HepG2 (cell line): ENCODE data around the gene GPRIN1. TPM values are rescaled to one million over a fixed set of nuclear protein-coding genes. Genes with fewer than 3 reads are reported as not detected.

Experiments used
- GATAD1 ChIP-seq: IDR thresholded peaks from 2 replicates; pipeline ENCODE4 v1.6.1; 2016; ENCODE audit warnings: missing genetic modification reagents, missing compliant biosample characterization
- HDAC2 ChIP-seq: sonication (generic); formaldehyde crosslinking; IDR thresholded peaks from 2 replicates; pipeline ENCODE4 v1.4.0; 2020; ENCODE audit warnings: missing genetic modification reagents
- KAT7 ChIP-seq: IDR thresholded peaks from 2 replicates; pipeline ENCODE4 v1.6.1; 2018; ENCODE audit warnings: borderline replicate concordance, missing compliant biosample characterization
- MAFK ChIP-seq, 2 experiments: IDR thresholded peaks in 1 of 2; conservative IDR thresholded peaks in 1 of 2; 2 replicates each; pipeline ENCODE4 v1.6.1; 2011; ENCODE audit warnings: improper control_type of control experiment in 2 of 2, low read length in 2 of 2
- ZNF160 ChIP-seq: sonication (generic); formaldehyde crosslinking; IDR thresholded peaks from 2 replicates; pipeline ENCODE4 v1.8.0; 2022; ENCODE audit warnings: mild to moderate bottlenecking, inconsistent platforms, missing genetic modification reagents
- ZNF501 ChIP-seq: sonication (generic); formaldehyde crosslinking; IDR thresholded peaks from 2 replicates; pipeline ENCODE4 v1.5.1; 2020; ENCODE audit warnings: mild to moderate bottlenecking, moderate library complexity, missing genetic modification reagents
- ZNF552 ChIP-seq: sonication (generic); formaldehyde crosslinking; IDR thresholded peaks from 2 replicates; pipeline ENCODE4 v1.9.0; 2022; ENCODE audit warnings: missing genetic modification reagents, mild to moderate bottlenecking, borderline replicate concordance
- ZNF746 ChIP-seq: sonication (generic); formaldehyde crosslinking; IDR thresholded peaks from 2 replicates; pipeline ENCODE4 v1.8.0; 2022; ENCODE audit warnings: mild to moderate bottlenecking, missing genetic modification reagents
- ZNF772 ChIP-seq: sonication (generic); formaldehyde crosslinking; IDR thresholded peaks from 2 replicates; pipeline ENCODE4 v1.5.0; 2020; ENCODE audit warnings: mild to moderate bottlenecking, missing genetic modification reagents
- polyA plus RNA-seq, 8 experiments: library from polyadenylated mRNA; depleted of rRNA in 3 of 8; stranded (reverse) in 7 of 8; unstranded in 1 of 8; fragments of >200 nt; fragmentation: Illumina TruSeq in 4 of 8; extraction: Trizol in 4 of 8; gene quantifications; 2 replicates each; pipeline versions ENCODE4 v1.2.1 to v1.2.3, GENCODE V29; 2011 to 2016; ENCODE audit warnings: low read depth in 4 of 8, missing spikeins in 1 of 8, mixed read lengths in 1 of 8; ENCODE audit not compliant: insufficient read depth in 1 of 8
- total RNA-seq, 5 experiments: library from RNA; depleted of rRNA; stranded (reverse); fragments of >200 nt; fragmentation: Illumina TruSeq; extraction: Trizol; gene quantifications; 2 replicates each; pipeline ENCODE4 v1.2.3, GENCODE V29; 2016; ENCODE audit warnings: low read depth in 1 of 5
- TF ChIP-seq, protein P1 (sequence below), 2 experiments: fragments of 450-650 bp in 1 of 2; sonication (generic) in 1 of 2; formaldehyde crosslinking in 1 of 2; IDR thresholded peaks; 2 replicates each; pipeline versions ENCODE4 v1.6.1 to v1.8.0; 2016 to 2022; ENCODE audit warnings: antibody characterized with exemption in 1 of 2, mild to moderate bottlenecking in 1 of 2, missing genetic modification reagents in 1 of 2
- TF ChIP-seq, protein P2 (sequence below): IDR thresholded peaks from 2 replicates; pipeline ENCODE4 v1.6.1; 2016; ENCODE audit warnings: missing genetic modification reagents, missing compliant biosample characterization
- TF ChIP-seq, protein P3 (sequence below): sonication (generic); formaldehyde crosslinking; IDR thresholded peaks from 2 replicates; pipeline ENCODE4 v1.8.0; 2022; ENCODE audit warnings: low read depth, missing genetic modification reagents
- TF ChIP-seq, protein P4 (sequence below): sonication (generic); formaldehyde crosslinking; IDR thresholded peaks from 2 replicates; pipeline ENCODE4 v1.4.0; 2020; ENCODE audit warnings: low read depth, mild to moderate bottlenecking, missing genetic modification reagents
- TF ChIP-seq, protein P5 (sequence below): sonication (generic); formaldehyde crosslinking; IDR thresholded peaks from 2 replicates; pipeline ENCODE4 v1.5.0; 2020; ENCODE audit warnings: mild to moderate bottlenecking, missing genetic modification reagents, moderate library complexity

GPRIN1 gene
- total and polyA plus RNA-seq, 2 of the 13 experiments (the other 11 are each of a cell fraction or from before 2014, with no cell fraction given) = 0.32 to 2.0 TPM

DNA sequence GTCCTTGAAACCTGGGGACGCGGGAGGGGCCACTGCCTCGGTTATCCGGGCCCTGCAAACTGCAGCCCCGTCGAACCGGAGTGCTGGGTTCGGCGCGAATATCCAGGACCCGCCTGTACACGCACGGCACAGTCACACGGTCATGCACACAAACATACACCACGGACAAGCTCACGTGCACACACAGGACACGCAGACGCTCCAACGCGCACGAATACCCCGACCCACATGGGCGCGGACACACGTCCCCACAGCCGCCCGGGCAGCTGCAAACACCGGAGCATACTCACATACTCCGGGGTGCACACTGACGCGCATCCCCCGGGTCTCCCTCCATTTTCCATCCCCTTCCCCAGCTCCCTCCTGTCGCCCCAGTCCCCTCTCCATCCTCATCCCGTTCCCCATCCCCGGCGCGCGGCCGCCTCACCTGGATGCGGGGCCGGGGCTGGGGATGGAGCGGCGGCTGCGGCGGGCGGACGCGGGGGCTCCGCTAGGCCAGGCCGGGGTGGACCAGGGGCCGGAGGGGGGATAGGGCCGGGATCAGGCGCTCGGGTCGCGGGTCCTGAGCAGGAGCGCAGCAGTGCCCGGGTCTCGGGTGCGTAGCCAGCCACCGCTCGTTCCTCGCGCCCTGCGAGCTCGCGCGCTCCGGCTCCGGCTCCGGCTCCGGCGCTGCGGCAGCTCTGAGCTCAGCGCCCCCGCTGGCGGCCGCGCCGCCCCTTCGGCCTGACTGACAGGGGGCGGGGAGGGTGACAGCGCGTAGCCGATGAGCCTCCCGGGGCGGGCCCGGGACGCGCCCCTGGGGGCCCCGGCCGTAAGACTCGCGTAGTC lies 20.1 kb upstream of the GPRIN1 start, which contains the start of the genes EIF4E1B and SNCB (continued):
- TF ChIP-seq, protein P1, sequence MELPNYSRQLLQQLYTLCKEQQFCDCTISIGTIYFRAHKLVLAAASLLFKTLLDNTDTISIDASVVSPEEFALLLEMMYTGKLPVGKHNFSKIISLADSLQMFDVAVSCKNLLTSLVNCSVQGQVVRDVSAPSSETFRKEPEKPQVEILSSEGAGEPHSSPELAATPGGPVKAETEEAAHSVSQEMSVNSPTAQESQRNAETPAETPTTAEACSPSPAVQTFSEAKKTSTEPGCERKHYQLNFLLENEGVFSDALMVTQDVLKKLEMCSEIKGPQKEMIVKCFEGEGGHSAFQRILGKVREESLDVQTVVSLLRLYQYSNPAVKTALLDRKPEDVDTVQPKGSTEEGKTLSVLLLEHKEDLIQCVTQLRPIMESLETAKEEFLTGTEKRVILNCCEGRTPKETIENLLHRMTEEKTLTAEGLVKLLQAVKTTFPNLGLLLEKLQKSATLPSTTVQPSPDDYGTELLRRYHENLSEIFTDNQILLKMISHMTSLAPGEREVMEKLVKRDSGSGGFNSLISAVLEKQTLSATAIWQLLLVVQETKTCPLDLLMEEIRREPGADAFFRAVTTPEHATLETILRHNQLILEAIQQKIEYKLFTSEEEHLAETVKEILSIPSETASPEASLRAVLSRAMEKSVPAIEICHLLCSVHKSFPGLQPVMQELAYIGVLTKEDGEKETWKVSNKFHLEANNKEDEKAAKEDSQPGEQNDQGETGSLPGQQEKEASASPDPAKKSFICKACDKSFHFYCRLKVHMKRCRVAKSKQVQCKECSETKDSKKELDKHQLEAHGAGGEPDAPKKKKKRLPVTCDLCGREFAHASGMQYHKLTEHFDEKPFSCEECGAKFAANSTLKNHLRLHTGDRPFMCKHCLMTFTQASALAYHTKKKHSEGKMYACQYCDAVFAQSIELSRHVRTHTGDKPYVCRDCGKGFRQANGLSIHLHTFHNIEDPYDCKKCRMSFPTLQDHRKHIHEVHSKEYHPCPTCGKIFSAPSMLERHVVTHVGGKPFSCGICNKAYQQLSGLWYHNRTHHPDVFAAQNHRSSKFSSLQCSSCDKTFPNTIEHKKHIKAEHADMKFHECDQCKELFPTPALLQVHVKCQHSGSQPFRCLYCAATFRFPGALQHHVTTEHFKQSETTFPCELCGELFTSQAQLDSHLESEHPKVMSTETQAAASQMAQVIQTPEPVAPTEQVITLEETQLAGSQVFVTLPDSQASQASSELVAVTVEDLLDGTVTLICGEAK (IDR thresholded peaks at IDR 0.05) = no peak
- TF ChIP-seq, protein P1 (CRISPR knock-in tag; IDR thresholded peaks at IDR 0.05) = no peak
- TF ChIP-seq ZNF552 (CRISPR knock-in tag) = no peak
- TF ChIP-seq ZNF501 (CRISPR knock-in tag) = no peak
- no peak for TF ChIP-seq GATAD1 (CRISPR knock-in tag)
- TF ChIP-seq, protein P2, sequence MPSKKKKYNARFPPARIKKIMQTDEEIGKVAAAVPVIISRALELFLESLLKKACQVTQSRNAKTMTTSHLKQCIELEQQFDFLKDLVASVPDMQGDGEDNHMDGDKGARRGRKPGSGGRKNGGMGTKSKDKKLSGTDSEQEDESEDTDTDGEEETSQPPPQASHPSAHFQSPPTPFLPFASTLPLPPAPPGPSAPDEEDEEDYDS = no peak
- TF ChIP-seq ZNF160 (CRISPR knock-in tag) = no peak
- TF ChIP-seq KAT7 (CRISPR knock-in tag) = no peak
- TF ChIP-seq, protein P3, sequence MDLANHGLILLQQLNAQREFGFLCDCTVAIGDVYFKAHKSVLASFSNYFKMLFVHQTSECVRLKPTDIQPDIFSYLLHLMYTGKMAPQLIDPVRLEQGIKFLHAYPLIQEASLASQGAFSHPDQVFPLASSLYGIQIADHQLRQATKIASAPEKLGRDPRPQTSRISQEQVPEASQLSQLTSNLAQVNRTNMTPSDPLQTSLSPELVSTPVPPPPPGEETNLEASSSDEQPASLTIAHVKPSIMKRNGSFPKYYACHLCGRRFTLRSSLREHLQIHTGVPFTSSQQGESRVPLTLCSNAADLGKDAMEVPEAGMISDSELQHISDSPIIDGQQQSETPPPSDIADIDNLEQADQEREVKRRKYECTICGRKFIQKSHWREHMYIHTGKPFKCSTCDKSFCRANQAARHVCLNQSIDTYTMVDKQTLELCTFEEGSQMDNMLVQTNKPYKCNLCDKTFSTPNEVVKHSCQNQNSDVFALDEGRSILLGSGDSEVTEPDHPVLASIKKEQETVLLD (CRISPR knock-in tag) = no peak
- no peak for TF ChIP-seq ZNF772 (CRISPR knock-in tag)
- no peak for TF ChIP-seq HDAC2 (CRISPR knock-in tag)
- TF ChIP-seq ZNF746 (CRISPR knock-in tag) = no peak
- no peak for TF ChIP-seq MAFK (conservative IDR thresholded peaks at IDR 0.05 in 1 of 2, IDR thresholded peaks at IDR 0.05 in 1 of 2; ENCODE audit: low read length in 2 of 2)
- TF ChIP-seq, protein P4, sequence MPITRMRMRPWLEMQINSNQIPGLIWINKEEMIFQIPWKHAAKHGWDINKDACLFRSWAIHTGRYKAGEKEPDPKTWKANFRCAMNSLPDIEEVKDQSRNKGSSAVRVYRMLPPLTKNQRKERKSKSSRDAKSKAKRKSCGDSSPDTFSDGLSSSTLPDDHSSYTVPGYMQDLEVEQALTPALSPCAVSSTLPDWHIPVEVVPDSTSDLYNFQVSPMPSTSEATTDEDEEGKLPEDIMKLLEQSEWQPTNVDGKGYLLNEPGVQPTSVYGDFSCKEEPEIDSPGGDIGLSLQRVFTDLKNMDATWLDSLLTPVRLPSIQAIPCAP = no peak
- TF ChIP-seq, protein P5, sequence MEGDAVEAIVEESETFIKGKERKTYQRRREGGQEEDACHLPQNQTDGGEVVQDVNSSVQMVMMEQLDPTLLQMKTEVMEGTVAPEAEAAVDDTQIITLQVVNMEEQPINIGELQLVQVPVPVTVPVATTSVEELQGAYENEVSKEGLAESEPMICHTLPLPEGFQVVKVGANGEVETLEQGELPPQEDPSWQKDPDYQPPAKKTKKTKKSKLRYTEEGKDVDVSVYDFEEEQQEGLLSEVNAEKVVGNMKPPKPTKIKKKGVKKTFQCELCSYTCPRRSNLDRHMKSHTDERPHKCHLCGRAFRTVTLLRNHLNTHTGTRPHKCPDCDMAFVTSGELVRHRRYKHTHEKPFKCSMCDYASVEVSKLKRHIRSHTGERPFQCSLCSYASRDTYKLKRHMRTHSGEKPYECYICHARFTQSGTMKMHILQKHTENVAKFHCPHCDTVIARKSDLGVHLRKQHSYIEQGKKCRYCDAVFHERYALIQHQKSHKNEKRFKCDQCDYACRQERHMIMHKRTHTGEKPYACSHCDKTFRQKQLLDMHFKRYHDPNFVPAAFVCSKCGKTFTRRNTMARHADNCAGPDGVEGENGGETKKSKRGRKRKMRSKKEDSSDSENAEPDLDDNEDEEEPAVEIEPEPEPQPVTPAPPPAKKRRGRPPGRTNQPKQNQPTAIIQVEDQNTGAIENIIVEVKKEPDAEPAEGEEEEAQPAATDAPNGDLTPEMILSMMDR = peak; percentile 34; the same call in 1 of the 2 replicates
